SK-N-SH (cell line): ENCODE results near the gene HLF. TPM values are rescaled to one million over a fixed set of nuclear protein-coding genes. Genes with fewer than 3 reads are reported as not detected.

Experiments
- CTCF ChIA-PET: fragments of 300-600, 350-600 bp; formaldehyde crosslinking; extraction: SDS; loops from one replicate; lab custom pipeline; 2021; lab: Yijun Ruan, JAX
- POLR2A ChIA-PET: fragments of 350-600 bp; sonication (Branson Sonifier 250); formaldehyde crosslinking; extraction: SDS; loops from one replicate; lab custom pipeline; 2020; ENCODE audit warnings: antibody characterized with exemption, inconsistent platforms; lab: Yijun Ruan, JAX
- DNase-seq: peaks from one replicate; pipeline ENCODE4 v3.0.0; 2012
- H2AFZ ChIP-seq: fragments of 200-600 bp; sonication (generic); 2 replicates; pipeline ENCODE4 v1.8.1; 2016; ENCODE audit warnings: antibody characterized with exemption, mild to moderate bottlenecking, low read depth
- H3F3A ChIP-seq: fragments of 200-600 bp; sonication (generic); replicated peaks from 2 replicates; pipeline ENCODE3; 2016; ENCODE audit warnings: antibody characterized with exemption, mild to moderate bottlenecking; ENCODE audit not compliant: insufficient read depth
- H3K27ac ChIP-seq, 2 experiments: fragments of 200-500 bp in 1 of 2; fragments of 200-600 bp in 1 of 2; sonication (Bioruptor generic) in 1 of 2; sonication (generic), shearing (Covaris generic) in 1 of 2; 2 replicates each; pipeline versions ENCODE4 v1.5.1 to v1.6.1; 2014 to 2016; ENCODE audit warnings: low read depth in 2 of 2, inconsistent platforms in 1 of 2, low read length in 1 of 2, mild to moderate bottlenecking in 1 of 2, mixed read lengths in 1 of 2
- H3K27me3 ChIP-seq: fragments of 200-600 bp; sonication (generic), shearing (Covaris generic); 2 replicates; pipeline ENCODE4 v1.6.1; 2016; ENCODE audit warnings: mixed run types; ENCODE audit not compliant: insufficient read depth
- H3K36me3 ChIP-seq, 2 experiments: fragments of 200-500 bp in 1 of 2; fragments of 200-600 bp in 1 of 2; sonication (Bioruptor generic) in 1 of 2; sonication (generic) in 1 of 2; replicated peaks in 1 of 2; 2 replicates each; pipeline versions ENCODE3 to v1.5.1; 2014 to 2016; ENCODE audit warnings: low read length in 1 of 2, mild to moderate bottlenecking in 1 of 2; ENCODE audit not compliant: insufficient read depth in 2 of 2, control insufficient read depth in 1 of 2
- H3K4me1 ChIP-seq, 2 experiments: fragments of 200-500 bp in 1 of 2; fragments of 200-600 bp in 1 of 2; sonication (Bioruptor generic) in 1 of 2; sonication (generic), shearing (Covaris generic) in 1 of 2; 2 replicates each; pipeline versions ENCODE4 v1.5.1 to v1.6.1; 2014 to 2016; ENCODE audit warnings: low read depth in 1 of 2, low read length in 1 of 2, mixed run types in 1 of 2; ENCODE audit not compliant: insufficient read depth in 2 of 2, control insufficient read depth in 1 of 2
- H3K4me2 ChIP-seq: fragments of 200-600 bp; sonication (generic), shearing (Covaris generic); 2 replicates; pipeline ENCODE4 v1.6.1; 2017; ENCODE audit warnings: mixed run types
- H3K4me3 ChIP-seq, 2 experiments: fragments of 200-500 bp in 1 of 2; fragments of 200-600 bp in 1 of 2; sonication (Bioruptor generic) in 1 of 2; sonication (generic), shearing (Covaris generic) in 1 of 2; 2 replicates each; pipeline versions ENCODE4 v1.5.1 to v1.8.1; 2014 to 2016; ENCODE audit warnings: low read depth in 2 of 2, inconsistent platforms in 1 of 2, low read length in 1 of 2, mild to moderate bottlenecking in 1 of 2, mixed read lengths in 1 of 2, moderate library complexity in 1 of 2
- H3K79me2 ChIP-seq: fragments of 200-600 bp; sonication (generic); 2 replicates; pipeline ENCODE4 v1.8.1; 2017; ENCODE audit warnings: mild to moderate bottlenecking; ENCODE audit not compliant: insufficient read depth
- H3K9ac ChIP-seq: fragments of 200-600 bp; sonication (generic); 2 replicates; pipeline ENCODE4 v1.6.1; 2017; ENCODE audit warnings: mixed run types
- H3K9me2 ChIP-seq: fragments of 200-600 bp; sonication (generic); 2 replicates; pipeline ENCODE4 v1.6.1; 2017; ENCODE audit warnings: mixed run types
- H3K9me3 ChIP-seq: fragments of 200-600 bp; sonication (generic); 2 replicates; pipeline ENCODE4 v1.6.1; 2017; ENCODE audit warnings: mixed run types, mild to moderate bottlenecking, moderate library complexity
- H4K20me1 ChIP-seq: fragments of 200-600 bp; sonication (generic); 2 replicates; pipeline ENCODE4 v1.6.1; 2017; ENCODE audit warnings: mild to moderate bottlenecking, mixed run types; ENCODE audit not compliant: insufficient read depth
- ELF1 ChIP-seq: IDR thresholded peaks from 2 replicates; pipeline ENCODE4 v1.4.0; 2012
- EP300 ChIP-seq, 2 experiments: IDR thresholded peaks; 2 replicates each; pipeline versions ENCODE4 v1.4.0 to v1.6.1; 2012; ENCODE audit warnings: borderline replicate concordance in 1 of 2, low read depth in 1 of 2, low read length in 1 of 2
- FOXM1 ChIP-seq: IDR thresholded peaks from 2 replicates; pipeline ENCODE4 v1.4.0; 2012; ENCODE audit warnings: low read depth, mild to moderate bottlenecking
- GABPA ChIP-seq: IDR thresholded peaks from 2 replicates; pipeline ENCODE4 v1.4.0; 2012; ENCODE audit warnings: low read depth, mild to moderate bottlenecking
- JUND ChIP-seq: IDR thresholded peaks from 2 replicates; pipeline ENCODE4 v1.4.0; 2012
- MEF2A ChIP-seq: IDR thresholded peaks from 2 replicates; pipeline ENCODE4 v1.4.0; 2012; ENCODE audit warnings: low read depth, borderline replicate concordance
- MXI1 ChIP-seq: IDR thresholded peaks from 2 replicates; pipeline ENCODE4 v1.6.1; 2012; ENCODE audit warnings: mild to moderate bottlenecking, low read depth, low read length, improper control_type of control experiment
- NRF1 ChIP-seq: IDR thresholded peaks from 2 replicates; pipeline ENCODE4 v1.6.1; 2012; ENCODE audit warnings: low read depth, mild to moderate bottlenecking, low read length
- POLR2AphosphoS5 ChIP-seq: IDR thresholded peaks from 2 replicates; pipeline ENCODE4 v1.6.1; 2012; ENCODE audit warnings: low read depth, low read length
- RCOR1 ChIP-seq: fragments of 150-350 bp; IDR thresholded peaks from 2 replicates; pipeline ENCODE4 v1.6.1; 2017; ENCODE audit warnings: antibody characterized with exemption, low read length
- RFX5 ChIP-seq: IDR thresholded peaks from 2 replicates; pipeline ENCODE4 v1.6.1; 2012; ENCODE audit warnings: mild to moderate bottlenecking, improper control_type of control experiment, low read length
- RXRA ChIP-seq: IDR thresholded peaks from 2 replicates; pipeline ENCODE4 v1.4.0; 2012; ENCODE audit warnings: low read depth, mild to moderate bottlenecking, borderline replicate concordance
- TAF1 ChIP-seq: IDR thresholded peaks from 2 replicates; pipeline ENCODE4 v1.6.1; 2012; ENCODE audit warnings: low read depth, mild to moderate bottlenecking, low read length, moderate library complexity, borderline replicate concordance
- TCF12 ChIP-seq: IDR thresholded peaks from 2 replicates; pipeline ENCODE4 v1.4.0; 2012
- WGBS: methylation state at CpG from one replicate; pipeline ENCODE4 v1.1.6; 2017; ENCODE audit warnings: low lambda C conversion rate; 5-methylcytosine and 5-hydroxymethylcytosine counted together
- polyA plus RNA-seq, 3 experiments: library from polyadenylated mRNA; depleted of rRNA; stranded (reverse); fragments of >200 nt; gene quantifications; 2 replicates each; pipeline ENCODE4 v1.2.3, GENCODE V29; 2012
- TF ChIP-seq, protein P1 (sequence below): fragments of 150-350 bp; IDR thresholded peaks from 2 replicates; pipeline ENCODE4 v1.6.1; 2016; ENCODE audit warnings: mild to moderate bottlenecking, low read depth, low read length
- TF ChIP-seq, protein P2 (sequence below): fragments of 150-350 bp; IDR thresholded peaks from 2 replicates; pipeline ENCODE4 v1.6.1; 2017; ENCODE audit warnings: antibody characterized with exemption, low read length, low read depth, borderline replicate concordance
- TF ChIP-seq, protein P3 (sequence below): IDR thresholded peaks from 2 replicates; pipeline ENCODE4 v1.4.0; 2012; ENCODE audit warnings: low read depth, borderline replicate concordance
- TF ChIP-seq, protein P4 (sequence below): IDR thresholded peaks from 2 replicates; pipeline ENCODE4 v1.6.1; 2012; ENCODE audit warnings: mild to moderate bottlenecking, low read depth, low read length, moderate library complexity
- TF ChIP-seq, protein P5 (sequence below): IDR thresholded peaks from 2 replicates; pipeline ENCODE4 v1.4.0; 2012; ENCODE audit warnings: low read depth, borderline replicate concordance
- TF ChIP-seq, protein P6 (sequence below): IDR thresholded peaks from 2 replicates; pipeline ENCODE4 v1.4.0; 2012; ENCODE audit warnings: low read depth

Gene HLF
- polyA plus RNA-seq, 1 of the 3 experiments (the other 2 are of a cell fraction): 0.03 TPM

DNA sequence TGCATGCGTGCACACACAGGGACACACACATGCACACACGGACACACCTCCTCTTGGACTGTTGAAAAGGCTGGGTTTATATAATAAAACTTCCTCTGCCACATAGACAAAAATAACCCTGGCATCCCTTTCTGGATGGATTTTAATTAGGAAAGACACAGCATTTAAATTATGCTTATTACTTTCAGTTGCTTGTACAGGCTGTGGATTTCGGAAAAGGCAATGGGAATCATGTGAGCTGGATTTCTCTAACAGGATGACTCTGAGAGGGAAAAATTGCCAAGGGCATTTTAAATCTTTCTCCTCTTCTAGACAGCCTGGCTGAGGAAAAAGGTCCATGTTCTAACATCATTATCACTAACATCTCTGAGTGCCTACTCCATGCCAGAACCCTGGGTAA, 75.9 kb downstream of the HLF start (continued):
- TF ChIP-seq MEF2A (no peak), ELF1 (no peak)
- TF ChIP-seq, protein P1, sequence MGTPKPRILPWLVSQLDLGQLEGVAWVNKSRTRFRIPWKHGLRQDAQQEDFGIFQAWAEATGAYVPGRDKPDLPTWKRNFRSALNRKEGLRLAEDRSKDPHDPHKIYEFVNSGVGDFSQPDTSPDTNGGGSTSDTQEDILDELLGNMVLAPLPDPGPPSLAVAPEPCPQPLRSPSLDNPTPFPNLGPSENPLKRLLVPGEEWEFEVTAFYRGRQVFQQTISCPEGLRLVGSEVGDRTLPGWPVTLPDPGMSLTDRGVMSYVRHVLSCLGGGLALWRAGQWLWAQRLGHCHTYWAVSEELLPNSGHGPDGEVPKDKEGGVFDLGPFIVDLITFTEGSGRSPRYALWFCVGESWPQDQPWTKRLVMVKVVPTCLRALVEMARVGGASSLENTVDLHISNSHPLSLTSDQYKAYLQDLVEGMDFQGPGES: no peak
- TF ChIP-seq, all 33 proteins: peak for 0

DNA sequence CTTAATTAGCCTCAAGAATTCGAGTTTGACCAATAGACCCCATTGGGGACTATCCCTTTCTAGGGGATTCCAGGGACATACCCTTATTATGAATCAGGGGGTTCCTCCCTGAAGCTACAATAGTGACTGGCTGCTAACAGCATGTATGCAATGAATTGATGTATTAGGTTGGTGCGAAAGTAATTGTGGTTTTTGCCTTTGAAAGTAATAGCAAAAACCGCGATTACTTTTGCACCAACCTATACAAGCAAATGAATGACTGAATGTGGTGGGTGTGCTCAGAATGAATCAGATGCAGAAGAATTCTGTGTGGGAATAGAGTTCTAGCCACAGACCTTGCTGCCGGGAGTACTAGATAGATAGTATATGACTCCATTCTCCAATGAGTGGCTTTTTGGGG, 76.7 kb downstream of the HLF start:
- TF ChIP-seq, protein P2, sequence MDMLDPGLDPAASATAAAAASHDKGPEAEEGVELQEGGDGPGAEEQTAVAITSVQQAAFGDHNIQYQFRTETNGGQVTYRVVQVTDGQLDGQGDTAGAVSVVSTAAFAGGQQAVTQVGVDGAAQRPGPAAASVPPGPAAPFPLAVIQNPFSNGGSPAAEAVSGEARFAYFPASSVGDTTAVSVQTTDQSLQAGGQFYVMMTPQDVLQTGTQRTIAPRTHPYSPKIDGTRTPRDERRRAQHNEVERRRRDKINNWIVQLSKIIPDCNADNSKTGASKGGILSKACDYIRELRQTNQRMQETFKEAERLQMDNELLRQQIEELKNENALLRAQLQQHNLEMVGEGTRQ: no peak
- TF ChIP-seq, protein P3, sequence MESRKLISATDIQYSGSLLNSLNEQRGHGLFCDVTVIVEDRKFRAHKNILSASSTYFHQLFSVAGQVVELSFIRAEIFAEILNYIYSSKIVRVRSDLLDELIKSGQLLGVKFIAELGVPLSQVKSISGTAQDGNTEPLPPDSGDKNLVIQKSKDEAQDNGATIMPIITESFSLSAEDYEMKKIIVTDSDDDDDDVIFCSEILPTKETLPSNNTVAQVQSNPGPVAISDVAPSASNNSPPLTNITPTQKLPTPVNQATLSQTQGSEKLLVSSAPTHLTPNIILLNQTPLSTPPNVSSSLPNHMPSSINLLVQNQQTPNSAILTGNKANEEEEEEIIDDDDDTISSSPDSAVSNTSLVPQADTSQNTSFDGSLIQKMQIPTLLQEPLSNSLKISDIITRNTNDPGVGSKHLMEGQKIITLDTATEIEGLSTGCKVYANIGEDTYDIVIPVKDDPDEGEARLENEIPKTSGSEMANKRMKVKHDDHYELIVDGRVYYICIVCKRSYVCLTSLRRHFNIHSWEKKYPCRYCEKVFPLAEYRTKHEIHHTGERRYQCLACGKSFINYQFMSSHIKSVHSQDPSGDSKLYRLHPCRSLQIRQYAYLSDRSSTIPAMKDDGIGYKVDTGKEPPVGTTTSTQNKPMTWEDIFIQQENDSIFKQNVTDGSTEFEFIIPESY: no peak
- TF ChIP-seq, protein P4, sequence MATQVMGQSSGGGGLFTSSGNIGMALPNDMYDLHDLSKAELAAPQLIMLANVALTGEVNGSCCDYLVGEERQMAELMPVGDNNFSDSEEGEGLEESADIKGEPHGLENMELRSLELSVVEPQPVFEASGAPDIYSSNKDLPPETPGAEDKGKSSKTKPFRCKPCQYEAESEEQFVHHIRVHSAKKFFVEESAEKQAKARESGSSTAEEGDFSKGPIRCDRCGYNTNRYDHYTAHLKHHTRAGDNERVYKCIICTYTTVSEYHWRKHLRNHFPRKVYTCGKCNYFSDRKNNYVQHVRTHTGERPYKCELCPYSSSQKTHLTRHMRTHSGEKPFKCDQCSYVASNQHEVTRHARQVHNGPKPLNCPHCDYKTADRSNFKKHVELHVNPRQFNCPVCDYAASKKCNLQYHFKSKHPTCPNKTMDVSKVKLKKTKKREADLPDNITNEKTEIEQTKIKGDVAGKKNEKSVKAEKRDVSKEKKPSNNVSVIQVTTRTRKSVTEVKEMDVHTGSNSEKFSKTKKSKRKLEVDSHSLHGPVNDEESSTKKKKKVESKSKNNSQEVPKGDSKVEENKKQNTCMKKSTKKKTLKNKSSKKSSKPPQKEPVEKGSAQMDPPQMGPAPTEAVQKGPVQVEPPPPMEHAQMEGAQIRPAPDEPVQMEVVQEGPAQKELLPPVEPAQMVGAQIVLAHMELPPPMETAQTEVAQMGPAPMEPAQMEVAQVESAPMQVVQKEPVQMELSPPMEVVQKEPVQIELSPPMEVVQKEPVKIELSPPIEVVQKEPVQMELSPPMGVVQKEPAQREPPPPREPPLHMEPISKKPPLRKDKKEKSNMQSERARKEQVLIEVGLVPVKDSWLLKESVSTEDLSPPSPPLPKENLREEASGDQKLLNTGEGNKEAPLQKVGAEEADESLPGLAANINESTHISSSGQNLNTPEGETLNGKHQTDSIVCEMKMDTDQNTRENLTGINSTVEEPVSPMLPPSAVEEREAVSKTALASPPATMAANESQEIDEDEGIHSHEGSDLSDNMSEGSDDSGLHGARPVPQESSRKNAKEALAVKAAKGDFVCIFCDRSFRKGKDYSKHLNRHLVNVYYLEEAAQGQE: no peak
- TF ChIP-seq GABPA (no peak), RCOR1 (no peak), RXRA (no peak), FOXM1 (no peak), RFX5 (no peak), JUND (no peak), POLR2AphosphoS5 (no peak), TCF12 (no peak), MXI1 (no peak), NRF1 (no peak), TAF1 (no peak), EP300 (IDR thresholded peaks at IDR 0.05; ENCODE audit: borderline replicate concordance in 1 of 2, low read depth in 1 of 2, low read length in 1 of 2) (no peak), ELF1 (no peak)
- TF ChIP-seq, protein P5, sequence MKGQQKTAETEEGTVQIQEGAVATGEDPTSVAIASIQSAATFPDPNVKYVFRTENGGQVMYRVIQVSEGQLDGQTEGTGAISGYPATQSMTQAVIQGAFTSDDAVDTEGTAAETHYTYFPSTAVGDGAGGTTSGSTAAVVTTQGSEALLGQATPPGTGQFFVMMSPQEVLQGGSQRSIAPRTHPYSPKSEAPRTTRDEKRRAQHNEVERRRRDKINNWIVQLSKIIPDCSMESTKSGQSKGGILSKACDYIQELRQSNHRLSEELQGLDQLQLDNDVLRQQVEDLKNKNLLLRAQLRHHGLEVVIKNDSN: no peak
- TF ChIP-seq, protein P6, sequence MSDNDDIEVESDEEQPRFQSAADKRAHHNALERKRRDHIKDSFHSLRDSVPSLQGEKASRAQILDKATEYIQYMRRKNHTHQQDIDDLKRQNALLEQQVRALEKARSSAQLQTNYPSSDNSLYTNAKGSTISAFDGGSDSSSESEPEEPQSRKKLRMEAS: no peak
- H2AFZ ChIP-seq: no peak overlapping the region
- no peaks in the 10 kb centered on the region for H3K9me2 ChIP-seq
- H3K79me2 ChIP-seq: no peaks in the 10 kb centered on the region
- no peak overlapping the region for H3K27ac ChIP-seq
- no peak overlapping the region for H3K9ac ChIP-seq
- POLR2A ChIA-PET: interaction anchor here (0.7 kb wide), 1 partner anchor 13 kb away, joined by 6 read pairs; no protein-coding TSS in a partner anchor
- no peaks in the 10 kb centered on the region for H3K36me3 ChIP-seq
- H3K9me3 ChIP-seq: no peaks in the 10 kb centered on the region
- CTCF ChIA-PET: interaction anchor here (0.6 to 3.4 kb wide), 6 partner anchors 15 to 1121 kb away, joined by 3 to 13 read pairs (median 5); no protein-coding TSS in a partner anchor
- no peak overlapping the region for H3K4me2 ChIP-seq
- H3K4me1 ChIP-seq: peaks cover 0 to 3% of the 10 kb centered on the region in 2 experiments; a peak in 1 of 4 replicates
- DNase-seq: no peak
- H3K4me3 ChIP-seq: no peak overlapping the region
- 78% methylated on average over 5 of the region's 5 CpGs for WGBS
- no peaks in the 10 kb centered on the region for H4K20me1 ChIP-seq
- no peaks in the 10 kb centered on the region for H3K27me3 ChIP-seq
- H3F3A ChIP-seq: no peaks in the 10 kb centered on the region
